ENCODE data around the gene TNFRSF14. TPM values are rescaled to one million over a fixed set of nuclear protein-coding genes. Genes with fewer than 3 reads are reported as not detected.

The TNFRSF14 gene
- total RNA-seq, 2 donors from 2014 or later: 93.2 to 118 TPM

GRCh38 chr1:2528016-2528415 lies 28.2 kb upstream of the TNFRSF14 start:
- Mint-ChIP-seq H3K4me3 (no peak overlapping the region), H3K4me1 (ENCODE audit: low read depth in 2 of 2) (peaks cover 20 to 28% of the 10 kb centered on the region in 2 donors), H3K36me3 (no peaks in the 10 kb centered on the region), H3K9me3 (no peaks in the 10 kb centered on the region), H3K27ac (no peak overlapping the region), H3K27me3 (peaks cover 0 to 3% of the 10 kb centered on the region in 2 donors)
- no peak for DNase-seq (ENCODE audit: low spot score)
- ATAC-seq: no peak

GRCh38 chr1:2528611-2528965 lies 27.6 kb upstream of the TNFRSF14 start:
- no peaks in the 10 kb centered on the region for H3K9me3 Mint-ChIP-seq
- H3K36me3 Mint-ChIP-seq: no peaks in the 10 kb centered on the region
- no peak overlapping the region for H3K27ac Mint-ChIP-seq
- no peak for DNase-seq (ENCODE audit: low spot score)
- H3K4me3 Mint-ChIP-seq: no peak overlapping the region
- ATAC-seq: no peak
- peaks cover 0 to 3% of the 10 kb centered on the region in 2 donors for H3K27me3 Mint-ChIP-seq
- H3K4me1 Mint-ChIP-seq (ENCODE audit: low read depth in 2 of 2): peaks cover 20 to 22% of the 10 kb centered on the region in 2 donors

- peaks cover 0 to 3% of the 10 kb centered on the region in 2 donors for H3K27me3 Mint-ChIP-seq
- no peak overlapping the region for H3K27ac Mint-ChIP-seq
Observed at GRCh38 chr1:2528966-2529783, 27.0 kb upstream of the TNFRSF14 start.

GRCh38 chr1:2529784-2530512 lies 26.2 kb upstream of the TNFRSF14 start, which contains the start of gene HES5:
Gene HES5 (minus strand): TSS chr1:2530263. CDS start chr1:2530164, 99 bp downstream.
- Mint-ChIP-seq H3K4me3 (peak within 1 kb of the TSS; percentile 69), H3K27ac (no peak within 1 kb of the TSS), H3K36me3 (no peaks in the 10 kb centered on the region), H3K4me1 (ENCODE audit: low read depth in 2 of 2) (peaks cover 8 to 9% of the 10 kb centered on the region in 2 donors), H3K27me3 (peaks cover 0 to 4% of the 10 kb centered on the region in 2 donors), H3K9me3 (no peaks in the 10 kb centered on the region)
- no peak for ATAC-seq
- no peak for DNase-seq (ENCODE audit: low spot score)

More at GRCh38 chr1:2528966-2529783, 27.0 kb upstream of the TNFRSF14 start:
- ATAC-seq: no peak
- DNase-seq (ENCODE audit: low spot score): no peak
- no peaks in the 10 kb centered on the region for H3K36me3 Mint-ChIP-seq
- peaks cover 16 to 17% of the 10 kb centered on the region in 2 donors for H3K4me1 Mint-ChIP-seq (ENCODE audit: low read depth in 2 of 2)
- no peaks in the 10 kb centered on the region for H3K9me3 Mint-ChIP-seq
- H3K4me3 Mint-ChIP-seq: peak overlapping the region; percentile 69

- peaks cover 4 to 6% of the 10 kb centered on the region in 2 donors for H3K4me1 Mint-ChIP-seq (ENCODE audit: low read depth in 2 of 2)
- no peak overlapping the region for H3K4me3 Mint-ChIP-seq
- H3K27me3 Mint-ChIP-seq: peaks cover 0 to 7% of the 10 kb centered on the region in 2 donors
- H3K9me3 Mint-ChIP-seq: no peaks in the 10 kb centered on the region
- DNase-seq (ENCODE audit: low spot score): no peak
- ATAC-seq: no peak
- no peak overlapping the region for H3K27ac Mint-ChIP-seq
- H3K36me3 Mint-ChIP-seq: no peaks in the 10 kb centered on the region
Observed at GRCh38 chr1:2530513-2531361, 25.4 kb upstream of the TNFRSF14 start.

- no peak overlapping the region for H3K27ac Mint-ChIP-seq
- ATAC-seq (no peak), DNase-seq (ENCODE audit: low spot score) (no peak)
- H3K4me3 Mint-ChIP-seq: no peak overlapping the region
- H3K36me3 Mint-ChIP-seq: no peaks in the 10 kb centered on the region
- no peaks in the 10 kb centered on the region for H3K9me3 Mint-ChIP-seq
- H3K4me1 Mint-ChIP-seq (ENCODE audit: low read depth in 2 of 2): no peaks in the 10 kb centered on the region
- H3K27me3 Mint-ChIP-seq: peaks cover 0 to 7% of the 10 kb centered on the region in 2 donors
Observed at GRCh38 chr1:2532485-2533160, 23.5 kb upstream of the TNFRSF14 start.

GRCh38 chr1:2533365-2533764 lies 22.8 kb upstream of the TNFRSF14 start:
- peaks cover 0 to 7% of the 10 kb centered on the region in 2 donors for H3K27me3 Mint-ChIP-seq
- H3K4me1 Mint-ChIP-seq (ENCODE audit: low read depth in 2 of 2): no peaks in the 10 kb centered on the region
- ATAC-seq: no peak
- H3K9me3 Mint-ChIP-seq: no peaks in the 10 kb centered on the region
- no peaks in the 10 kb centered on the region for H3K36me3 Mint-ChIP-seq
- H3K27ac Mint-ChIP-seq: no peak overlapping the region
- H3K4me3 Mint-ChIP-seq: no peak overlapping the region
- no peak for DNase-seq (ENCODE audit: low spot score)

GRCh38 chr1:2534315-2534686 lies 21.9 kb upstream of the TNFRSF14 start:
- no peaks in the 10 kb centered on the region for H3K36me3 Mint-ChIP-seq

GRCh38 chr1:2534687-2535441 lies 21.3 kb upstream of the TNFRSF14 start:
- Mint-ChIP-seq H3K27ac (no peak overlapping the region), H3K4me3 (no peak overlapping the region), H3K4me1 (ENCODE audit: low read depth in 2 of 2) (no peaks in the 10 kb centered on the region)

More at GRCh38 chr1:2534315-2534686, 21.9 kb upstream of the TNFRSF14 start:
- no peak overlapping the region for H3K27ac Mint-ChIP-seq
- no peaks in the 10 kb centered on the region for H3K4me1 Mint-ChIP-seq (ENCODE audit: low read depth in 2 of 2)
- no peak for DNase-seq (ENCODE audit: low spot score)
- H3K4me3 Mint-ChIP-seq: no peak overlapping the region
- peaks cover 0 to 7% of the 10 kb centered on the region in 2 donors for H3K27me3 Mint-ChIP-seq
- ATAC-seq: no peak
- H3K9me3 Mint-ChIP-seq: no peaks in the 10 kb centered on the region

GRCh38 chr1:2535455-2535854 lies 20.7 kb upstream of the TNFRSF14 start:
- Mint-ChIP-seq H3K36me3 (no peaks in the 10 kb centered on the region), H3K9me3 (no peaks in the 10 kb centered on the region), H3K4me1 (ENCODE audit: low read depth in 2 of 2) (no peaks in the 10 kb centered on the region), H3K27me3 (peaks cover 0 to 7% of the 10 kb centered on the region in 2 donors), H3K4me3 (no peak overlapping the region), H3K27ac (no peak overlapping the region)
- no peak for DNase-seq (ENCODE audit: low spot score)
- ATAC-seq: no peak

More at GRCh38 chr1:2534687-2535441, 21.3 kb upstream of the TNFRSF14 start:
- no peaks in the 10 kb centered on the region for H3K9me3 Mint-ChIP-seq
- H3K27me3 Mint-ChIP-seq: peaks cover 0 to 7% of the 10 kb centered on the region in 2 donors
- no peaks in the 10 kb centered on the region for H3K36me3 Mint-ChIP-seq
- DNase-seq (ENCODE audit: low spot score) (no peak), ATAC-seq (no peak)

GRCh38 chr1:2535981-2536380 lies 20.2 kb upstream of the TNFRSF14 start:
- no peaks in the 10 kb centered on the region for H3K36me3 Mint-ChIP-seq
- DNase-seq (ENCODE audit: low spot score) (no peak), ATAC-seq (no peak)
- H3K27me3 Mint-ChIP-seq: peaks cover 0 to 7% of the 10 kb centered on the region in 2 donors
- no peak overlapping the region for H3K27ac Mint-ChIP-seq
- H3K9me3 Mint-ChIP-seq: no peaks in the 10 kb centered on the region
- no peak overlapping the region for H3K4me3 Mint-ChIP-seq
- H3K4me1 Mint-ChIP-seq (ENCODE audit: low read depth in 2 of 2): no peaks in the 10 kb centered on the region

- Mint-ChIP-seq H3K9me3 (no peaks in the 10 kb centered on the region), H3K4me3 (no peak overlapping the region), H3K36me3 (no peaks in the 10 kb centered on the region), H3K27me3 (peaks cover 0 to 7% of the 10 kb centered on the region in 2 donors), H3K27ac (no peak overlapping the region), H3K4me1 (ENCODE audit: low read depth in 2 of 2) (no peaks in the 10 kb centered on the region)
- ATAC-seq (no peak), DNase-seq (ENCODE audit: low spot score) (no peak)
Observed at GRCh38 chr1:2537784-2538115, 18.4 kb upstream of the TNFRSF14 start.
